IPS-15b (cell line): ENCODE data around the gene PHACTR4.
"Not testable (repeated sequence)": the region's sequence is repeated elsewhere in the genome, so short reads cannot be mapped to it uniquely, and the experiment has no call there.

ENCODE experiments used
- H3K27me3 ChIP-seq: one replicate; pipeline ENCODE4 v1.6.1; 2013; ENCODE audit warnings: low read length; ENCODE audit not compliant: control insufficient read depth, insufficient read depth
- H3K36me3 ChIP-seq: one replicate; pipeline ENCODE4 v1.6.1; 2013; ENCODE audit warnings: low read length; ENCODE audit not compliant: control insufficient read depth, insufficient read depth
- H3K4me1 ChIP-seq: one replicate; pipeline ENCODE4 v1.6.1; 2013; ENCODE audit warnings: mild to moderate bottlenecking, low read length; ENCODE audit not compliant: control insufficient read depth, insufficient read depth
- H3K4me3 ChIP-seq: one replicate; pipeline ENCODE4 v1.5.1; 2013; ENCODE audit warnings: low read depth, low read length
- H3K9ac ChIP-seq: one replicate; pipeline ENCODE4 v1.6.1; 2013; ENCODE audit warnings: low read depth, mild to moderate bottlenecking, low read length
- H3K9me3 ChIP-seq: one replicate; pipeline ENCODE4 v1.6.1; 2013; ENCODE audit warnings: mild to moderate bottlenecking, low read length; ENCODE audit not compliant: control insufficient read depth, insufficient read depth

Gene PHACTR4

GRCh38 chr1:28441674-28442073 is 72.1 kb downstream of the PHACTR4 start:
- peaks cover 5% of the 10 kb centered on the region for H3K4me1 ChIP-seq
- no peaks in the 10 kb centered on the region for H3K36me3 ChIP-seq
- no peak overlapping the region for H3K9ac ChIP-seq
- no peak overlapping the region for H3K4me3 ChIP-seq
- H3K27me3 ChIP-seq = no peaks in the 10 kb centered on the region
- no peaks in the 10 kb centered on the region for H3K9me3 ChIP-seq

DNA sequence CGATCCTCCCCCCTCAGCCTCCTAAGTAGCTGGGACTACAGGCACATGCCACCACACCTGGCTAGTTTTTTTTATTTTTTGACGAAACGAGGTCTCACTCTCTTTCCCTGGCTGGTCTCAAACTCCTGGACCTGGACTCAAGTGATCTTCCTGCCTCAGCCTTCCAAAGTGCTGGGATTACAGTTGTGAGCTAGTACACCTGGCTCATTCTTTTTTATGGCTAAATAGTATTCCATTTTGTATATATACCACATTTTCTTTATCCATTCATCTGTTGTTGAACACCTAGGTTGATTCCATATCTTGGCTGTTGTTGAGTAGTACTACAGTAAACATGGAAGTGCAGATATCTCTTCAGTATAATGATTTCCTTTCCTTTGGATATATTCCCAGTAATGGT is 74.0 kb downstream of the PHACTR4 start:
- no peak overlapping the region for H3K9ac ChIP-seq
- no peaks in the 10 kb centered on the region for H3K27me3 ChIP-seq
- H3K36me3 ChIP-seq = no peaks in the 10 kb centered on the region
- no peaks in the 10 kb centered on the region for H3K4me1 ChIP-seq
- H3K9me3 ChIP-seq = no peaks in the 10 kb centered on the region
- H3K4me3 ChIP-seq = no peak overlapping the region

DNA sequence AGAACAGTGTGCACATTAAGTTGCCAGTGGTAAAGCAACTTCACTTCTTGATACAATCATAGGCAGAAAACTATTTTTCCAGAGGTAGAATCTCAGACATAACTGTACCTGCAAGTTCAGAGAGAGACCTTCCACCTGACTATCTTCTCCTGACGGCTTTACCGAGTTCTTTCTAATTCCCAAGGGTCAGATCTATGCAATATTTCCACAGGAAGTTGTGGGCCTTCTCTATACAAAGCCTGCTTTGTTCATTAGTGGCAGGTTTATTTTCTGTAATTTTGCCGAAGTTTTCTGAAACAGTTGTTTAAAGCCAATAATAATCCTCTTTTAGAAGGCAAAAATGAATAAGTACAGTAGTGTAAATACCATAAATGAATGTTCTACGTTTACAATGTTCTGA is 78.1 kb downstream of the PHACTR4 start:
- Histone ChIP-seq H3K4me1 (no peaks in the 10 kb centered on the region), H3K9ac (no peak overlapping the region), H3K4me3 (no peak overlapping the region), H3K27me3 (no peaks in the 10 kb centered on the region), H3K36me3 (no peaks in the 10 kb centered on the region), H3K9me3 (no peaks in the 10 kb centered on the region)

GRCh38 chr1:28448094-28448611 is 78.6 kb downstream of the PHACTR4 start:
- not testable (repeated sequence) for H3K4me1 ChIP-seq, H3K36me3 ChIP-seq, H3K4me3 ChIP-seq, H3K9me3 ChIP-seq, H3K9ac ChIP-seq, H3K27me3 ChIP-seq

GRCh38 chr1:28449904-28450303 is 80.4 kb downstream of the PHACTR4 start:
- Histone ChIP-seq H3K9me3 (no peaks in the 10 kb centered on the region), H3K27me3 (no peaks in the 10 kb centered on the region), H3K4me1 (no peaks in the 10 kb centered on the region), H3K4me3 (no peak overlapping the region), H3K36me3 (no peaks in the 10 kb centered on the region), H3K9ac (no peak overlapping the region)

DNA sequence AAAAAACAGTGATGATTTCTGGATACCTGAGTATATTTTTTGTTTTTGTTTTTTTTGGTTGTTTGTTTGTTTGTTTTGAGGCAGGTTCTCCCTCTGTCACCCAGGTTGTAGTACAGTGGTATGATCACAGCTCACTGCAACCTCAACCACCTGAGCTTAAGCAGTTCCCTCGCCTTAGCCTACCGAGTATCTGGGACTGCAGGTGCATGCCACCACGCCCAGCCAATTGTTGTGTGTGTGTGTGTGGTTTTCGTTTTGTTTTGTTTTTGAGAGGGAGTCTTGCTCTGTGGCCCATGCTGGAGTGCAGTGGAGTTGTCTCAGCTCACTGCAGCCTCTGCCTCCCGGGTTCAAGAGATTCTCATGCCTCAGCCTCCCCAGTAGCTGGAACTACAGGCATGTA is 81.0 kb downstream of the PHACTR4 start:
- Histone ChIP-seq H3K36me3 (no peaks in the 10 kb centered on the region), H3K4me1 (peaks cover 2% of the 10 kb centered on the region), H3K9me3 (no peaks in the 10 kb centered on the region), H3K27me3 (no peaks in the 10 kb centered on the region), H3K9ac (no peak overlapping the region), H3K4me3 (no peak overlapping the region)

- no peak overlapping the region for H3K4me3 ChIP-seq
- no peaks in the 10 kb centered on the region for H3K36me3 ChIP-seq
- H3K9me3 ChIP-seq = no peaks in the 10 kb centered on the region
- no peaks in the 10 kb centered on the region for H3K27me3 ChIP-seq
- H3K9ac ChIP-seq = no peak overlapping the region
- peaks cover 2% of the 10 kb centered on the region for H3K4me1 ChIP-seq
Observed at GRCh38 chr1:28451011-28451410, 81.5 kb downstream of the PHACTR4 start.

- H3K27me3 ChIP-seq = no peaks in the 10 kb centered on the region
Observed at GRCh38 chr1:28456078-28456477, 86.5 kb downstream of the PHACTR4 start.

GRCh38 chr1:28457678-28458077 is 88.1 kb downstream of the PHACTR4 start:
- no peaks in the 10 kb centered on the region for H3K36me3 ChIP-seq
- H3K27me3 ChIP-seq = no peaks in the 10 kb centered on the region
- H3K9me3 ChIP-seq = no peaks in the 10 kb centered on the region
- H3K4me1 ChIP-seq = peaks cover 2% of the 10 kb centered on the region
- H3K4me3 ChIP-seq = no peak overlapping the region
- H3K9ac ChIP-seq = no peak overlapping the region

More at GRCh38 chr1:28456078-28456477, 86.5 kb downstream of the PHACTR4 start:
- Histone ChIP-seq H3K4me3 (no peak overlapping the region), H3K36me3 (no peaks in the 10 kb centered on the region), H3K4me1 (peaks cover 2% of the 10 kb centered on the region), H3K9ac (no peak overlapping the region), H3K9me3 (no peaks in the 10 kb centered on the region)

- Histone ChIP-seq H3K9ac (no peak overlapping the region), H3K4me3 (no peak overlapping the region), H3K9me3 (no peaks in the 10 kb centered on the region), H3K27me3 (no peaks in the 10 kb centered on the region), H3K36me3 (no peaks in the 10 kb centered on the region), H3K4me1 (peaks cover 2% of the 10 kb centered on the region)
Observed at GRCh38 chr1:28458237-28459228, 89.0 kb downstream of the PHACTR4 start.

DNA sequence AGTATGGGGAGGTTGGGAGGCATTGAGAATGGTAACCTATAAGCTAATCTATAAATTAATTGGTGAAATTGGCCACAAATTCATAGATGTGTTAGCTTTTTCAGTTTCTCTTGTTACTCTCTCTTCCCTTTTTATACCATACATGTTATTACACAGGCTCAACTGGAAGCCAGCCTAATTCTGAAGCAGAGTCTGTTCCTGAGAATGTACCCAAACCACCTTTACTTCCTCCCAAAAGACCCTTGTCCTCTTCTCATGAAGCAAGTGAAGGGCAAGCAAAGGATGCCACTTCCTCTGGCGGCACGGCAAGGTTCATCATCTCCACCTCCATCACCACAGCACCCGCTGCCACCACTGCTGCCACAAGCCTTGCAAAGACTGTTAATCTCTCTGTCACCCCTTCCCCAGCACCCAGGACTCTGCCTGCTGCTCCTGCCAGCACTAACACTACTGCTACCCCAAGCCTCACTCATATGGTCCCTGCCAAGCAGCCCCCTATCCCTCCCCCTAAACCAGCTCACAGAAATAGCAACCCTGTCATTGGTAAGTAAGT is 96.8 kb downstream of the PHACTR4 start:
- Histone ChIP-seq H3K9me3 (no peaks in the 10 kb centered on the region), H3K27me3 (no peaks in the 10 kb centered on the region), H3K36me3 (peaks cover 4% of the 10 kb centered on the region), H3K4me1 (no peaks in the 10 kb centered on the region), H3K4me3 (no peak overlapping the region), H3K9ac (no peak overlapping the region)

- peaks cover 9% of the 10 kb centered on the region for H3K36me3 ChIP-seq
- no peak overlapping the region for H3K4me3 ChIP-seq
- H3K9me3 ChIP-seq = no peaks in the 10 kb centered on the region
- H3K27me3 ChIP-seq = no peaks in the 10 kb centered on the region
- H3K4me1 ChIP-seq = no peaks in the 10 kb centered on the region
- no peak overlapping the region for H3K9ac ChIP-seq
Observed at GRCh38 chr1:28470146-28470545, 100.6 kb downstream of the PHACTR4 start.
